ENCODE results near the gene WNT7A.

Gene WNT7A

GRCh38 chr3:13821126-13821525, 58.7 kb downstream of the WNT7A start:
- TF ChIP-seq REST (IDR thresholded peaks at IDR 0.05; ENCODE audit: insufficient read depth in 1 of 2, low read depth in 2 of 2, low read length in 2 of 2) = no peak
- no peak for TF ChIP-seq SIN3A (IDR thresholded peaks at IDR 0.05; ENCODE audit: borderline replicate concordance, insufficient read depth, low read length)
- TF ChIP-seq FOXP2 (optimal IDR thresholded peaks at IDR 0.05; ENCODE audit: borderline replicate concordance, extremely low read depth, extremely low read length, insufficient read depth) = no peak
- TF ChIP-seq POLR2AphosphoS5 (IDR thresholded peaks at IDR 0.05; ENCODE audit: low read depth, low read length) = no peak
- TF ChIP-seq TAF1 (IDR thresholded peaks at IDR 0.05; ENCODE audit: borderline replicate concordance, insufficient read depth, low read length) = no peak

- TF ChIP-seq FOXP2 (optimal IDR thresholded peaks at IDR 0.05; ENCODE audit: borderline replicate concordance, extremely low read depth, extremely low read length, insufficient read depth) = no peak
- no peak for TF ChIP-seq TAF1 (IDR thresholded peaks at IDR 0.05; ENCODE audit: borderline replicate concordance, insufficient read depth, low read length)
- no peak for TF ChIP-seq SIN3A (IDR thresholded peaks at IDR 0.05; ENCODE audit: borderline replicate concordance, insufficient read depth, low read length)
- TF ChIP-seq POLR2AphosphoS5 (IDR thresholded peaks at IDR 0.05; ENCODE audit: low read depth, low read length) = no peak
- TF ChIP-seq REST (IDR thresholded peaks at IDR 0.05; ENCODE audit: insufficient read depth in 1 of 2, low read depth in 2 of 2, low read length in 2 of 2) = no peak
These were observed 61.0 kb downstream of the WNT7A start for GRCh38 chr3:13818919-13819318.

- no peak for TF ChIP-seq POLR2AphosphoS5 (IDR thresholded peaks at IDR 0.05; ENCODE audit: low read depth, low read length)
- TF ChIP-seq REST (IDR thresholded peaks at IDR 0.05; ENCODE audit: insufficient read depth in 1 of 2, low read depth in 2 of 2, low read length in 2 of 2) = no peak
- no peak for TF ChIP-seq FOXP2 (optimal IDR thresholded peaks at IDR 0.05; ENCODE audit: borderline replicate concordance, extremely low read depth, extremely low read length, insufficient read depth)
- no peak for TF ChIP-seq SIN3A (IDR thresholded peaks at IDR 0.05; ENCODE audit: borderline replicate concordance, insufficient read depth, low read length)
- no peak for TF ChIP-seq TAF1 (IDR thresholded peaks at IDR 0.05; ENCODE audit: borderline replicate concordance, insufficient read depth, low read length)
These were observed 64.7 kb downstream of the WNT7A start for GRCh38 chr3:13815088-13815683.

- TF ChIP-seq REST (IDR thresholded peaks at IDR 0.05; ENCODE audit: insufficient read depth in 1 of 2, low read depth in 2 of 2, low read length in 2 of 2) (no peak), FOXP2 (optimal IDR thresholded peaks at IDR 0.05; ENCODE audit: borderline replicate concordance, extremely low read depth, extremely low read length, insufficient read depth) (no peak), SIN3A (IDR thresholded peaks at IDR 0.05; ENCODE audit: borderline replicate concordance, insufficient read depth, low read length) (no peak), POLR2AphosphoS5 (IDR thresholded peaks at IDR 0.05; ENCODE audit: low read depth, low read length) (no peak), TAF1 (IDR thresholded peaks at IDR 0.05; ENCODE audit: borderline replicate concordance, insufficient read depth, low read length) (no peak)
These were observed 67.8 kb downstream of the WNT7A start for GRCh38 chr3:13812034-13812471.

Measured in PFSK-1 (cell line).